Measurements from ENCODE around the gene ARRB1.
A peak's percentile ranks its signal among the peaks of the same experiment; 100 is the strongest.
"Not testable (repeated sequence)": the region's sequence is repeated elsewhere in the genome, so short reads cannot be mapped to it uniquely, and the experiment has no call there.

The ARRB1 gene

DNA sequence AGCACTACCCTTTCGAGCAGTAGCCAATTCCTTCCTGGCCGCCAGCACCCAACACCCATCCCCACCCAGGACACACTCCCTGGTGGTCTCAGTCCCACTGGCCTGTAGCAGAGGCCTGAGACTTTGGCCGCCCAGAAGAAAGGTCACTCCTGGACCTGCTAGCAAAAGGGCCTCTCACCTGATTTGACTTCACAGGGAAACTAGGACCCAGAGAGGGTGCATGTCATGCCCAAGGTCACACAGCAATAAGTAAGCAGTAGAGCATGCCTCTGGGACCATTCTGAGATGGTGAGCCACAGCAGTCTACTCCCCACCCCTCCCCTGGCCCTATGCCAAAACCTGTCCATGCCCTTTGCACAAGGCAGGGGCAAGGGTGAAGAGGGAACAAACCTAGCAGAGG lies 7.3 kb downstream of the ARRB1 start:
- DNase-seq (ENCODE audit: low spot score), result no peak

DNA sequence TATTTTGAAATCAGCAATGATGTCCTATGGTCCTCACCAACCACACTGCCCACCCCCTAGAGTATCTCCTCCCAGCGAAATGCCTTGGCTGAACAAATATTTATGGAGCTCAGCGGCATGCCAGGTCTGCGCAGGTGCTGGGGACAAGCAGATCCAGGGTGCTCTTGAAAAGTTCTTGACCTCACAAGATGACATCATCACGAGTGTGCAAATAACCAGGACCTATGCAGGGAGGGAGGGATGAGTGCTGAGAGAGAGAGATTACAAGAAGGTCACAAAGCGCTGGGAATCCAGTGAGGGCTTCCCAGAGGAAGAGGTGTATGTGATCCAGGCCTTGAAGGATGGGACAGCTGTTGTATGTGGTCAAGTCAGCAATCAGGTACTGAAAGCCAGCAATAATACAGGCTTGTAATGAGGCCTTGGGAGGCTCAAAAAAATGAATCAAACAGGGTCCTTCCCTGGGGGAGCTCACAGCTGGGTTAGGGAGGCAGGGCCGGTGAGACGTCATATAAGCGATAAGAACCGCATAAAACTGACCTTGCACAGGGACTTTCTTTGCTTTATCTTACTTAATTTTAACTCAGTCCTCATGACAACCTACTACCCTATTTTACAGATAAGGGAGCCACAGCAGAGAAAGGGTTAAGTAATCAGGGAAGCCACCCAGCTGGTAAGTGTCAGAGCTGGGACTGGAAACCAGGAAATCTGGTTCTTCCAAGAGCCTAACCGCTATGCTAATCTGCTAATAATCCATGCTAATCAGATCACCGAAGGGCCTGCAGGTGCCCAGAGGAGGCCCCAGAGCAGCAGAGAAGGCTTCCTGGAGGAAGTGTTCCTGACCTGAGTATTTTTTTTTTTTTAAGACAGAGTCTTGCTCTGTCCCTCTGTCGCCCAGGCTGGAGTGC lies 8.2 kb downstream of the ARRB1 start:
- peak; percentile 75 for DNase-seq (ENCODE audit: low spot score)

DNA sequence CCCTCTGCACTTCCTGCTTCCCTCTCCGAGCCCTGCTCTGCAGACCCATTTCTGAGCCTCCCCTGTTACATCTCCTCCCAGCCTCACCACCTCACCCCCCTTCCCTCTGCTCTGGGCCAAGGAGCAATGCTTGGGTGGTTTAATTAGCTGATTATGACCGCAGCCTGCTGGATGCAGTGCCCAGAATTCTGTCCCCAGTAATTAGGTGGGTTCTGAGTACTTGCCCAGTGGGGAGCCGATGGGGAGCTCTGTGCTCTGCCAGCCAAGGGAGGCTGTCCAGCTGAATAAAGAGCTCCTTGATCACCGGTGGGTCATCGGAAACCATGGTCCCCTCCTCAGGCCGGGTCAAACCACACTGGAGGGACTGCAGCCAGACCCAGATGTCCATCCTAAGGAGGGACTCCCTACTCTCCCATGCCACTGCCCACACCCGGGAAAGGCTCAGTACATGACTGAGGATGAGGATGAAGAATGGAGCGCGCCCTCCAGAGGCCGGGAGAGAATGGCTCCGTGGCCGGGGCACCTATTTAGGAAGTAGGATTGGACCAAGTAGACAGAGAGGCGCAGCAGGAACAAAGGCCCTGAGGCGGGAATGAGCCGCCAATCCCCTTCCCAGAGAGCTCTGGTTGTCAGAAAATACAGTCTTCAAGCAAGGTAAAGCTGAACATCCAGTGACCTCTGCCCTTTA lies 9.1 kb downstream of the ARRB1 start:
- no peak for DNase-seq (ENCODE audit: low spot score)

DNA sequence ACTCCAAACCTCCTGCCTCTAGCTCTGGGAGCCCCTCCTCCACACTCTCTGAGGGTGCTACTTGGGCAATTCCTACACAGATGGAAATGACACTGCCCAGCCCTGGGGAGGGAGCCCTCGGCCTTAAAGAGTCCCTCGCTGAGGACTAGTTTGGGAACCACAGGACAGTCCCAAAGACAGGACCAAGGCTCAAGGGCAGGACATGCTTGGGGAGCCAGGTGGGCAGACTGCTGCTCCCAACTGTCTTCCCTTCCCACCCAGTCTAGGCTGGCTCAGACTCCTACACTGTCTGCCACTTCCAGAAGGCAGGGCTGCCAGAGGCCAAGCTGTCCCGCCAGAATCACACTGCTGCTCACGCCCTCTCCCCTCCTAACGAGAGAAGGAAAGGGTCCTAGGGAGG lies 9.8 kb downstream of the ARRB1 start:
- no peak for DNase-seq (ENCODE audit: low spot score)

DNA sequence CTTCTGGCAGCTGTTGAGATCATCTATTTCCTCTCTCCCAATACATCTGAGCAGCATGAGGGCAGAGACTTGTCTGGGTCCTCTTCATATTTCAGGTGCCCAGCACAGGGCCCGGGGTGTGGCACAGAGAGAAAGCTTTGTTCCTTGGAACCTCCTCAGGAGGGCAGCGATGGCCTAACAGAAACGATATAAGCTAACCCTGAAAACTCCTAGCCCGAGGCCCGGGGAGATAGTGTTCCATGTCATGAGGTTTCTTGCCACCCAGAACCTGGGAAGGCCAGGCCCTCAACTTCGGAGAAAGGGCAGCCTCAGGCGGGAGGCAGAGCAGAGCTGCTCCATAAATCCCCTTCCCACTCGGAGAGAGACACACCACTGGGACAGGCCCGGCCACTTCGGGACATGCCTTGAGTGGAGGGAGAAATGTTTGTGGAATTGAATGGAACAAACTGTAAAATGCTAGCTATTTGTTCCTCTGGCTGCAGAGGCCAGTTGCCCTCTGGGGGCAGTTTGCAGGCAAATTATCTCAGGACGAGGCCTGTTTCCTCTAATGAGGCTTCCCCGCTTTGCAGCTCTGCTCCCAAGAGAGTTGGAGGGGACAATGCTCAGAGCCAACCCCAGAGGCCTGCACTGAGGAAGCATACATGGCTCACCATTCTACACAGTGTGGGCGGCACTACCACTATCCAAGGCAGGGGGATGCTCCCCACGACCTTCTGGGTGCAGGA lies 11.6 kb downstream of the ARRB1 start:
- no peak for DNase-seq (ENCODE audit: low spot score)

DNA sequence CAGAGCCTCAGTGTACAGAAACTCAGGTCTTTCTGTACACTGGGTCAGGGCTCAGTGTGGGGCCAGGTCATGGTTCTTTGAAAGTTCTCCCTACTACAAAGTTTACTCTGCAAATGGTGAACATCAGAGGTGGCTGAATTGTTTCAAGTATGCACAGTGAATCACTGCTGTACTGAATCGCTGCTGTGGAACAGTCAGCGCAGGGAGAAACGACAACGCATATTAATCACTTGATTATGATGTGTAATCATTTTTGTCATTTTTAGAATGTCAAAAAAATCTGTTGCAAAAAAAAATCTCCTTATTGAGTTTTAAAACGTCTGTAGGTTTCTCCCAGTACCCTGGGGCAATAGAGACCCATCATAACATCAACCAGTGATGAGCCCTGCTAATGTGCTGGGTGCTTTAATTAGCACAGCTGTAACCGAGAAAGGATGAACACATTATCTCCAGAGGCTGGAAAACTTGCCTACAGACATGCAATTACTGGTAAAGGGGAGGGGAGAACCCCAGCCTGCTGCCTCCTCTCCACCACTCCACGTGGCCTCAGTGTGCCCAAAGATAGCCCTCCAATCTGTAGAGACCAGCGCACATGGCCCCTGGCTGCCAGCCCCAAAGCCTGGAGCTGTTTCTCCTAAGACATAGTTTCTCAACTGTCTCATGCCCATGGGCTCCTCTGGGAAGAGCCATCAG lies 12.8 kb downstream of the ARRB1 start:
- no peak for DNase-seq (ENCODE audit: low spot score)

DNA sequence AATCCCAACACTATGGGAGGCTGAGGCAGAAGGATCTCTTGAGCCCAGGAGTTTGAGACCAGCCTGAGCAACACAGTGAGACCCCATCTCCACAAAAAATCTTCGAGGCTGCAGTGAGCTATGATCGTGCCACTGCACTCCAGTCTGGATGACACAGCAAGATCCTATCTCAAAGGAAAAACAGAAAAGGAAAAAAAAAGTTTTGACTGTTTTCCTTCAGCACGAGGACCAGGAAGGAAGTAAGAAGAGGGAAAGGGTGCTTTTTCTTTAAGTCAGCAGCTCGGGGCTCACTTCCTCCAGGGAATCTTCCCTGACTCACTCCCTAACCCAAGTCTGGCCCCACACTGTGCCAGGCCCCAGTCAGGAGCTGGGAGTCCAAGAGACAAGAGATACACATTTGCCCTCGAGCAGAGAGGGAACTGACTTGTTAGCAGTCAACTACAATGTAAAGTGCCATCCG lies 14.2 kb downstream of the ARRB1 start:
- no peak for DNase-seq (ENCODE audit: low spot score)

DNA sequence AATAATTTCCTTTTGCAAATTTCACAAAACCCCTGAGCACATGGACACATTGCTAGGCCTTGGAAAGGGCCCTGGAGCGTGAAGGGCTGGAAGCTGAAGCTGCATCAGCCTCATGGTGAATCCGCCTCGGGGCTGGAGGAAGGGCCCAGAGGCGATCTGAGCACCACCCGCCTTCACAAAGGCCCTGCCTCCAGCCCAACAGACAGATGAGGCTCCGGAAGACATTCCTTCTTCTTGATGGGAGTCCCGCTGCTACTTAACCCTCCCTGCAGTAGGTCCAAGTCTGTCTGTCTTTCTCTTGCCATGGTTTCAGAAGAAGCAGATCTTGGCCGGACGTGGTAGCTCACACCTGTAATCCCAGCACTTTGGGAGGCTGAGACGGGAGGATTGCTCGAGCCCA lies 16.5 kb downstream of the ARRB1 start:
- DNase-seq (ENCODE audit: low spot score), result no peak

DNA sequence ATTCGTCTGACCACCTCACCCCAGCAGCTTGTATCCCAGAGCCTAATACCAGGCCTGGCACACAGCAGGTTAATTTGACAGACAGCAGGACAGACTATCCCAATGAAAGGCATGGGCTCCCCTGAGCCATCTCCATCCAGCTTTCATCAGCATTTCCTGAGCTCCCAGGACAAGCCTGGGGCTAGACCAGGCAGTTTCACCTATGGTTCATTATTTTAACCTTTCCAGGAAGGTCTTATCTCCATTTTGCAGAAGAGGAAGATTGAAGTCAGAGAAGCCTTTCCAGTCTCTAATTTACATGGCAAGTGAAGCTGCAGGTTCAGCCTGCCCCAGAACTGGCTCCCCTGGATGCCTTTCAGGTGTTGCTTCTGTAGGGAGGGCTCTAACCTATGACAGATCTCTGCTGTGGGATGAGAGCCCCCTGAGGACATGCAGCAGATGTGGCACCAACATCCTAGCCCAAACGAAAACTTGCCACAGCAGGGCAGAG lies 17.0 kb downstream of the ARRB1 start:
- no peak for DNase-seq (ENCODE audit: low spot score)

DNA sequence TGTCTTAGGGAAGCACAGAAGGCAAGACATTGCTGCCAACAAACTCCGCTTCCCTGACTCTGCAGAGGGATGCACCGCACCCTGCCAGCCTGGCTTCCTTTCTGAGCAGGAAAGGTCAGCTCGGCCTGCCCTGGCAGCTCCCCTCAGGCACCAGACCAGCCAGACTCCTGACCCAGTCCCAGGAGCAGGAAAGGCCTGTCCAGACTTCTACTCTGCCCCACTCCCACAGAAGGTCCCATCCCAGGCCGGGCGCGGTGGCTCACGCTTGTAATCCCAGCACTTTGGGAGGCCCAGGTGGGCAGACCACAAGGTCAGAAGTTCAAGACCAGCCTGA lies 17.7 kb downstream of the ARRB1 start:
- DNase-seq (ENCODE audit: low spot score), result no peak

DNA sequence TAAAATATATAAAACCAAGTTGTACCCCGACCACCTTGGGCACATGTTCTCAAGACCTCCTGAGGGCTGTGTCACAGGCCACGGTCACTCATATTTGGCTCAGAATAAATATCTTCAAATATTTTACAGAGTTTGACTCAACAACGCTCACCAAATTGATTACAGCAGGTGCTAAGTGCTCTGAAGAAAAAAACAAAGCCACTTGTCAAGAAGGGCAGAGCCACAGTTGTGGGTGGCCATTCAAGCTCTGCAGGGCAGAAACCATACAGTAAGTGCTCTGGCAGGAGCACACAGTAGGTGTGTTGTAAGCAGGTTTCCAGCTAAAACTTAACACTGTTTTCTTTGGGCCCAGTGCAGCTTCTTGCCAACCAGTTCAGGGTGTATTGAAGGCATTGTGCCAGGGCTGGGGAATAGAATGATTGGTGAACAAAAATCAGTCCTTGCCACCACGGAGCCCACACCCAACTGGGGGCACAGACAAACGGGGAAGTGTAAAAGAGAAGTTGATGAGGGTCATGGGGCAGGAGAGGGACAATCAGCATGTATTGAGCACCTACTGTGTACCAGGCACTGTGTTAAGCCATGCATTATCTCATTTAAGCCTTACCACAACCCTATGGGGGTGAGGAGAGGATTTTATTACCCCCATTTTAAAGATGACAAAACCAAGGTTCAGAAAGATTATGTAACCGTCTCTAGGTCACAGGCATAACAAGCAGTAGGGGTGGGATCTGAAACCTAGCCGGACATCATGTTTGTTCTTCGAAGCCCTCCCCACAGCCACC lies 18.2 kb downstream of the ARRB1 start:
- DNase-seq (ENCODE audit: low spot score), result no peak

DNA sequence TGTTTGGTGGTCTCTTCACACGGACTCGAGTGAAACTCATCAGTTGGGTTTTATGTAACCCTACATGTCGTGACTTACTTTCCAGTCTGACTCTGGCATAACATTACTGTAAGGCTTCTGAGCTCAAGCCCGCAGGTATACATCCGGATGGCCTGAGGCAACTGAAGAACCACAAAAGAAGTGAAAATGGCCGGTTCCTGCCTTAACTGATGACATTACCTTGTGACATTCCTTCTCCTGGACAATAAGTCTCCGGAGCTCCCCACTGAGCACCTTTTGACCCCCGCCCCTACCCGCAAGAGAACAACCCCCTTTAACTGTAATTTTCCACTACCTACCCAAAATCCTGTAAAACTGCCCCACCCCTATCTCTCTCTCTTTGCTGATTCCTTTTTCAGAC lies 19.7 kb downstream of the ARRB1 start:
- DNase-seq (ENCODE audit: low spot score), result not testable (repeated sequence)

DNA sequence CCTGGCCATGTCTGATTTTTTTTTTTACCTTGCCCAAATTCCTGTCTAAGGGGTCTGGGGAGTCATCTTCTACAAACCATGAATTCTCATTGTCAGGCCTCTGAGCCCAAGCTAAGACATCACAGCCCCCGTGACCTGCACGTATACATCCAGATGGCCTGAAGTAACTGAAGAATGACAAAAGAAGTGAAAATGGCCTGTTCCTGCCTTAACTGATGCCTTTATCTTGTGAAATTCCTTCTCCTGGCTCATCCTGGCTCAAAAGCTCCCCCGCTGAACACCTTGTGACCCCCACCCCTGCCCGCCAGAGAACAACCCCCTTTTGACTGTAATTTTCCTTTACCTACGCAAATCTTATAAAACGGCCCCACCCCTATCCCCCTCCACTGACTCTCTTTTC lies 20.2 kb downstream of the ARRB1 start:
- not testable (repeated sequence) for DNase-seq (ENCODE audit: low spot score)

DNA sequence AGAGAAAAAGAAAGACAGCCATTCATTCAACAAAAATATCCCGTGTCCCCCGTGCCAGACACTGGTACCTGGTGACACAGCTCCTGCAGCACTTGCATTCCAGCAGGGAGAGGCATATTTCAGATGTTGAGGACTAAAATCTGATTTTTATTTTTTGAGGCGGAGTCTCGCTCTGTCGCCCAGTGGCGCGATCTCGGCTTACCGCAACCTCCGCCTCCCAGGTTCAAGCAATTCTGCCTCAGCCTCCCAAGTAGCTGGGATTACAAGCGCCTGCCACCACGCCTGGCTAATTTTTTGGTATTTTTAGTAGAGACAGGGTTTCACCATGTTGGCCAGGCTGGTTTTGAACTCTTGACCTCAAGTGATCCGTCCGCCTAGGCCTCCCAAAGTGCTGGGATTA lies 20.6 kb downstream of the ARRB1 start:
- DNase-seq (ENCODE audit: low spot score), result not testable (repeated sequence)

DNA sequence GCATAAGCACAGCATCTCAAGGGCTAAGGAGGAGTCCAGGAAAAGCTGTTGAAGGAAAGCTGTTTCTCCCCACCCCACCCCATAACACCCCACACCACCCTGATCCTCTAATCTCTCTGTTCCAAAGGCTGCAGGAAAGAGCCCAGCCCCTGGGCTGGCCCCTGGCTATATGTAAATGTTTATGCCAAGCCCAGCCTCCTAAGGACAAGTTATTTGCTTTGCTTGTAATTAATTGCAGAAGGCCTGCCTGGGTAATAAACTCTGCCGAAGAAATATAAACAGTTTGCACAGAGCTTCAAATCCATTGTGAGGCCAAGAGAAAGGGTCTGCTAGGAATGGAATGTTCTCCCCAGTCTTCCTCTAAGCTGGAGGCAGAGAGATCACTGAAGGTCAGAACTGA lies 21.2 kb downstream of the ARRB1 start:
- DNase-seq (ENCODE audit: low spot score), result no peak

DNA sequence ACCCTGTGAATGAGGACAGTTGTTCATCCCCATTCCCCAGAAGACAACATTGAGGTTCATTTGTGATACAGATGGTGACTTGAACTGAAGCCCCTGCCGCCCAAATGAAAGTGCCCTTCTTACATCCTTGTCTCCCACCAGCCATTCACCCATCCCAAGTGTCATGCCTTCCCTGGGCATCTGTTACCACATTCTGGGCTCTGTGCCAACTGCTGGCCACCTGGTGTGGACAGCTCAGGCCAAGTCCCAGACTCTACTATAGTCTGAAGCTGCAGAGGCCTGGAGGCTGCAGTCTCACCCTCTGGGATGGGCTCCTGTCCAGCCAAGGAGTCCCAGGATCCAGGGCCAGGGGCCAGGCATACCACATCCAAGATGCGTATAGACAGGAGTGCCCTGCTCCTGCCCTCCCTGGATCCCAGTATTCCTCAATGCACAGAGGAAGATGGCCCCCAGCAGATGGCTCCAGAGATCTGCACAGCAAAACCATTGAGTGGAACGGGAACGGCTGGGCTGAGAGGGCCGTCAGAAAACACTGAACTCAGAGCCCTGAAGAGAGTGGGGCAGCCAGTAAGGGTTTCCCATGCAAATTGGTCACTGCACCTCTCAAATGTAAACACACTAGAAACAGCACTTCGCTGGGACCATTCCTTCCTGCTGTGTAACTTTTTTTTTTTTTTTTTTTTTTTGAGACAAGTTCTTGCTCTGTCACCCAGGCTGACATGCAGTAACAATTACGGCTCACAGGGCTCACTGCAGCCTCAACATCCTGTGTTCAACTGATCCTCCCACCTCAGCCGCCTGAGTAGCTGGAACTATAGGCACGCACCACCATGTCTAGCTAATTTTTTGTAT lies 22.8 kb downstream of the ARRB1 start:
- peak; percentile 59 for DNase-seq (ENCODE audit: low spot score)

DNA sequence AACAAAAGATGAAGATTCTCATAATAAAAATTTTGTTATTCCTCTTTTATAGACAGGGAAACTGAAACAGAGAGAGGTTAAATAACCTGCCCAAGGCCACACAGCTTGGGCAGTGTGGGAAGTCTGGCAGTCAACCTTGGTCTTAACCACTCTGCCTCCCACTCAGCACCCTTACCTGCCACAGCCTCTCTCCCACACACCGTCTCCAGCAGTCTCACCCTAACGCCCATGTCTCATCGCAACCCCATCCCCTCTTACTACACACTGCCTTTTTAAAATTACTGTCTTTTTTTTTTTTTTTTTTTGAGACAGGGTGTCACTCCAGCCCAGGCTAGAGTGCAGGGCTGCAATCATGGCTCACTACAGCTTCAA lies 25.0 kb downstream of the ARRB1 start:
- DNase-seq (ENCODE audit: low spot score), result no peak

DNA sequence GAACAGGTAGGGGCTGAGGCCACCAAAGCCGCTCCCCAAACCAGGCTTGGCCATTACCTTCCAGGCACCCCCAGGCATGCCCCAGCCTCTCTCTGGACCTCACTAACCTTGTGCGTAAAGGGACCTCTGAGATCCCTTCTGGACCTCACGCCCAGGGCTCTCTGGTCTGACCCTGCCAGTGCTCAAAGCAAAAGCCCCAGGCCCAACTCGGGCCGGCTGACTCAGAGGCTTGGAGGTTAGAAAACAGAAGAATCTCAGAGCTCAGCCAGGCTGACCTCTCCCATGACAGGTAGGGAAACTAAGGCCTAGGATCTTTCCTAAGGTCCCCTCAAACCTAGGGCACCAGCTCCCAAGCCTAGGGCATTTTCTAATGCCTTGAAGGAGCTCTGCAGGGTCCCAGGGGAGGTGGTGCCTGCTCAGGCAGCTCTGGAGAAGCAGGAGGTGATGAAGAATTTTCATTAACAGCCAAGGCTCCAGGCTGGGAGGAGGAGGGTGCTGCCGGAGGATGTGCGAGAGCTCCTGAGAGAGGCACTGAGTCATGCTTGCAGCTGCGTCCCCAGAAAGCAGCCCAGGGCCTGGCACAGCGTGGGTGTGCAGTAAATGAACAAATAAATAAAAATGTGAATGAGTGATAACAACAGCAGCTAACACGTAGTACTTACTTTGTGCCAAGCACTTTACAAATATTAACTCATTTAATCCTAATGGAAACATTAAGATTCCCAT lies 25.6 kb downstream of the ARRB1 start:
- no peak for DNase-seq (ENCODE audit: low spot score)

DNA sequence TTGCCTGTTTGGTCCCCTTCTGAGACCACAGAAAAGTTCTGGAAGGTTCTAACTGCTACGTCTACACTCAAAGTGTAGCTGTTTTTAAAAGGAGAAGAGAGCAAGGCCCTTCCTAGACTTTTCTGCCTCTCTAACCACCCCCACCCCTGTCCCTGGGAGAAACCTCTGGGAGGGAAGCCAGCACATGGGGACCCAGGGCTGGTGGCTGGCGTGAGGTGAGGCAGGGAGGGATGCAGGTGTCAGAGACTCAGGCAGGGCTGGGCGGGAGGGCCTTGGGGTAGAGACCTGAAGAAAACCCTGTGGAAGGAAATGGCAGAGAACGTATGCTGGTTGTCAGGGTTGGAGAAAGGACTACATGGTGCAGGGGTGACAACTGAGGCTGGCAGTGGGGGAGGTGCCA lies 26.7 kb downstream of the ARRB1 start:
- DNase-seq (ENCODE audit: low spot score), result no peak

DNA sequence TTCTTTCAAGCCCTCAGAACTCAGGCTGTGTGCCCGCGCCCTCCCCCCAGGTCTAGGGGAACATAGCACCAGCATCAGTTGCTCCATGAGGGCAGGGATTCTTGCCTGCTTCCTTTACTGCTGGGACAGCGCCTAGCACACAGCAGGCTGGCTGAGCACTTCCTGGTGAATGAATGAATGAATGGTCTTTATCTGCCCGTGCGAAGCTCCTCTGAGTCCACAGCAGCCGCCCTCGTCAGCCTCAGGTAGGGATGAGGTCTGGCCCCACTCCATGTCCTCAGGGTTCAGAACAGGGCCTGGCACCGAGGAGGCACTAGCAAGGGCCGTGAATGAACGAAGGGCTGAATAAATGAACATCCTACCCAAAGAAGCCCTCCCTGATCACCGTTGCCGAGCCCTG lies 27.3 kb downstream of the ARRB1 start:
- DNase-seq (ENCODE audit: low spot score), result no peak

All from HuH-7.5 (cell line).